GM19467 (cell line): ENCODE results near the gene AKAP1.

ENCODE experiments used
- ATAC-seq: cut with Tn5 transposase; IDR thresholded peaks from one replicate; pipeline ENCODE4 v1.9.1; 2021; ENCODE audit warnings: mild to moderate bottlenecking, moderate library complexity; ENCODE audit not compliant: unreplicated experiment

The AKAP1 gene

GRCh38 chr17:57158795-57159194 lies 73.7 kb downstream of the AKAP1 start:
- no peak for ATAC-seq

- ATAC-seq, result no peak
These were observed 75.6 kb downstream of the AKAP1 start for GRCh38 chr17:57160624-57161023.

GRCh38 chr17:57164814-57165213 lies 79.8 kb downstream of the AKAP1 start:
- no peak for ATAC-seq

- ATAC-seq, result no peak
These were observed 80.7 kb downstream of the AKAP1 start for GRCh38 chr17:57165754-57166153.

- ATAC-seq, result no peak
These were observed 81.8 kb downstream of the AKAP1 start for GRCh38 chr17:57166803-57167202.

GRCh38 chr17:57168695-57169094 lies 83.6 kb downstream of the AKAP1 start:
- ATAC-seq, result no peak

GRCh38 chr17:57170866-57171265 lies 85.8 kb downstream of the AKAP1 start:
- ATAC-seq, result no peak
